Left ventricle myocardium inferior (tissue), 1 donor: ENCODE data around the gene NUP62. TPM values are rescaled to one million over a fixed set of nuclear protein-coding genes. Genes with fewer than 3 reads are reported as not detected.

Experiments used
- DNase-seq: peaks from one replicate; pipeline ENCODE4 v3.0.0-alpha.2; 2020
- H3K27ac ChIP-seq: fragments of 200-600 bp; replicated peaks from 2 replicates; pipeline ENCODE4 v1.8.0; 2021
- H3K27me3 ChIP-seq: fragments of 200-600 bp; 2 replicates; pipeline ENCODE4 v1.8.0; 2021; ENCODE audit warnings: low read depth
- H3K36me3 ChIP-seq: fragments of 200-600 bp; 2 replicates; pipeline ENCODE4 v1.8.0; 2021
- H3K4me1 ChIP-seq: fragments of 200-600 bp; 2 replicates; pipeline ENCODE4 v1.8.0; 2021
- H3K4me3 ChIP-seq: fragments of 200-600 bp; 2 replicates; pipeline ENCODE4 v1.8.0; 2021; ENCODE audit warnings: mild to moderate bottlenecking, moderate library complexity
- H3K9me3 ChIP-seq: fragments of 200-600 bp; replicated peaks from 2 replicates; pipeline ENCODE4 v1.8.0; 2021
- CTCF ChIP-seq: fragments of 200-600 bp; IDR thresholded peaks from 2 replicates; pipeline ENCODE4 v1.8.0; 2021; ENCODE audit warnings: antibody characterized with exemption, mild to moderate bottlenecking, borderline replicate concordance
- intact Hi-C: fragments of 100-400 bp; cut with micrococcal nuclease; formaldehyde crosslinking; loops from one replicate; pipeline ENCODE4 v1.11.0; 2022
- total RNA-seq: library from RNA; stranded (reverse); fragmentation: NEBNext Ultra II Directional; extraction: Animal tissue kit (Norgen Biotek cat#: 25700); gene quantifications from one replicate; pipeline ENCODE4 v1.2.1, GENCODE V29; 2021
- donor health status: DM: no; HTN: yes; CAD: no; lungs with severe emphysema.

NUP62 gene
- total RNA-seq, 1 donor from 2014 or later, result 28.4 TPM

- Histone ChIP-seq H3K9me3 (no peaks in the 10 kb centered on the region), H3K4me1 (peaks cover 13% of the 10 kb centered on the region), H3K36me3 (peaks cover 46% of the 10 kb centered on the region), H3K27me3 (no peaks in the 10 kb centered on the region), H3K4me3 (no peak overlapping the region), H3K27ac (no peak overlapping the region)
- intact Hi-C loops, result no loop called here
- no peak for TF ChIP-seq CTCF
- DNase-seq, result no peak
These were observed 8.5 kb downstream of the NUP62 start for GRCh38 chr19:49920624-49921363.

DNA sequence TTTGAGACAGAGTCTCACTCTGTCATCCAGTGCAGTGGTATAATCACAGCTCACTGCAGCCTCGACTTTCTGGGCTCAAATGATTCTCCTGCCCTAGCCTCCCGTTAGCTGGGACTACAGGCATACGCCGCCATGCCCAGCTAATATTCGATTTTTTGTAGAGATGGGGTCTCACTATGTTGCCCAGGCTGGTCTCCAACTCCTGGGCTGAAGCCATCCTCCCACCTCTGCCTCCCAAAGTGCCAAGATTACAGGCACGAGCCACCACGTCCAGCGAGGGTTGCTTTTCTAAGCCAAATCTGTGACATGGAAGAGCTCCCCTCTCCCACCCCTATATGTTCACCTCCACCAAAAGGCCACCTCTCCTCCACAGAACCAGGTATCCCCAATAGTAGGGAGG lies 11.2 kb downstream of the NUP62 start:
- Histone ChIP-seq H3K27me3 (no peaks in the 10 kb centered on the region), H3K4me3 (no peak overlapping the region), H3K9me3 (no peaks in the 10 kb centered on the region), H3K36me3 (peaks cover 42% of the 10 kb centered on the region), H3K4me1 (no peaks in the 10 kb centered on the region), H3K27ac (no peak overlapping the region)
- TF ChIP-seq CTCF, result no peak
- DNase-seq, result no peak
- intact Hi-C loops, result no loop called here

DNA sequence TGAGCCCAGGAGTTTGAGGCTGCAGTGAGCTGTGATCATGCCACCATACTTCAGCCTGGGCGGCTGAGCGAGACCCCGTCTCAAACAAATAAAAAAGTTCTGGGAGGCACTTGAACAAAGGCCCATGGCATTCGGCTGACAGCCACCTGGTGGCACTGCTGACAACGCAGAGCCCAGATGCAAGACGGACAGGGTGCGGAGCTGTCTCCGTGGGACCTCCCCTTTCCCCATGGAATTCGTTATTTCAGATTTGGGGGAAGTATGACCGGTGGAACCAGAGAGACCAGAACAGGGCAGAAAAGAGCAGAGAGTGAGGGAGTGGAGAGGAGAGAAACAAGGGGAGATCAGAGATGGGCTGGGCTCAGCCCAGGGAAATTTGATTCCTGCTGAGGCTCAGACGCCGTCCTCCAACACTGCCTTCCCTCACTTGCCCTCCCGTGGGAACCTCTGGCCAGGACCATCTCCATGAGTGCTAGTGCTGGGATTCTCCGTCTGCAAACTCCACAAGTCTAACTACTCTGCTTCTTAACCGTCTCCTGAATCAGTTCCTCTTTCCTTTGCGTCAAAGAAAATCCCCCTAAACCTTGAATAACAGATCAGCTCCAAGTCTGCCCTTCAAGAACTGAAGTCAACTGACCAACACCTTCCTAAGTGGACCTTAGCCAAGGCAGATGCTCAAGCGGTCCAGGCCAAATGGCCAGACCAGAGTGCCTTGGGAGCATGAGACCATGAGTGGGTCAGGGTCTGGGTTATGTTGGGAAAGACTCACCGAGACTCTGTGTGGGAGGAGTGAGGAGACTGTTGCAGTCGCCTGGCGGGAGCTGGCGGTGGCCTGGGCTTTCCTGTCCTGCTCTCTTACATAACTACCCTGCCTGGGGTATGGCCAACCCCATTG lies 12.2 kb downstream of the NUP62 start:
- H3K9me3 ChIP-seq, result no peaks in the 10 kb centered on the region
- H3K27ac ChIP-seq, result no peak overlapping the region
- intact Hi-C loops, result no loop called here
- H3K36me3 ChIP-seq, result peaks cover 37% of the 10 kb centered on the region
- DNase-seq, result no peak
- no peak for TF ChIP-seq CTCF
- H3K4me3 ChIP-seq, result no peak overlapping the region
- H3K27me3 ChIP-seq, result no peaks in the 10 kb centered on the region
- H3K4me1 ChIP-seq, result no peaks in the 10 kb centered on the region

GRCh38 chr19:49915271-49915670 lies 14.0 kb downstream of the NUP62 start:
- H3K36me3 ChIP-seq, result peaks cover 25% of the 10 kb centered on the region
- TF ChIP-seq CTCF, result no peak

DNA sequence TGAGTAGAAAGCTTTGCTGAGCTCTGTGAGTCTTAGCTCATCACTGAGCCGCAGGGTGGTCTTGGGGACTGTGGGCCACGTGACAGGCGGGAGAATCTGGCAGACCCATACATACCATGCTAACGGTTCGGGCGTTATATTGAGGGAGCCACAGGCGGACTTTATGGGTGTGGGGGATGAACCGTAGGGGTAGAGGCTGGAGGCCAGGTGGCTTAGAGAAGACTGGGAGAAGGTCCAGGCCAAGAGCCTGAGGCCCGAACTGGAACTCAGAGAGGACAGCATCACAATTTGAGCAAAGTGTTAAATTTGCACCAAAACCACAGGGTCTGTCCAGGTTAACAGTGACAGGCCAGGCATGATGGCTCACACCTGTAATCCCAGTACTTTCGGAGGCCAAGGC lies 15.6 kb downstream of the NUP62 start:
- H3K27ac ChIP-seq, result no peak overlapping the region
- peaks cover 36% of the 10 kb centered on the region for H3K36me3 ChIP-seq
- H3K4me3 ChIP-seq, result no peak overlapping the region
- TF ChIP-seq CTCF, result no peak
- H3K27me3 ChIP-seq, result no peaks in the 10 kb centered on the region
- intact Hi-C loops, result no loop called here
- no peaks in the 10 kb centered on the region for H3K9me3 ChIP-seq
- H3K4me1 ChIP-seq, result peaks cover 9% of the 10 kb centered on the region
- DNase-seq, result no peak

More at GRCh38 chr19:49915271-49915670, 14.0 kb downstream of the NUP62 start:
- intact Hi-C loops, result no loop called here
- no peak for DNase-seq
- Histone ChIP-seq H3K9me3 (no peaks in the 10 kb centered on the region), H3K4me3 (no peak overlapping the region), H3K27ac (no peak overlapping the region), H3K27me3 (no peaks in the 10 kb centered on the region), H3K4me1 (peaks cover 9% of the 10 kb centered on the region)
